ENCODE data around the gene NNAT. TPM values are rescaled to one million over a fixed set of nuclear protein-coding genes. Genes with fewer than 3 reads are reported as not detected.
"Not testable (repeated sequence)": the region's sequence is repeated elsewhere in the genome, so short reads cannot be mapped to it uniquely, and the experiment has no call there.

NNAT gene
- total and polyA plus RNA-seq, 2 donors (not counting 3 experiments of a cell fraction or from before 2014, with no cell fraction given), result 2.3 to 32.9 TPM

DNA sequence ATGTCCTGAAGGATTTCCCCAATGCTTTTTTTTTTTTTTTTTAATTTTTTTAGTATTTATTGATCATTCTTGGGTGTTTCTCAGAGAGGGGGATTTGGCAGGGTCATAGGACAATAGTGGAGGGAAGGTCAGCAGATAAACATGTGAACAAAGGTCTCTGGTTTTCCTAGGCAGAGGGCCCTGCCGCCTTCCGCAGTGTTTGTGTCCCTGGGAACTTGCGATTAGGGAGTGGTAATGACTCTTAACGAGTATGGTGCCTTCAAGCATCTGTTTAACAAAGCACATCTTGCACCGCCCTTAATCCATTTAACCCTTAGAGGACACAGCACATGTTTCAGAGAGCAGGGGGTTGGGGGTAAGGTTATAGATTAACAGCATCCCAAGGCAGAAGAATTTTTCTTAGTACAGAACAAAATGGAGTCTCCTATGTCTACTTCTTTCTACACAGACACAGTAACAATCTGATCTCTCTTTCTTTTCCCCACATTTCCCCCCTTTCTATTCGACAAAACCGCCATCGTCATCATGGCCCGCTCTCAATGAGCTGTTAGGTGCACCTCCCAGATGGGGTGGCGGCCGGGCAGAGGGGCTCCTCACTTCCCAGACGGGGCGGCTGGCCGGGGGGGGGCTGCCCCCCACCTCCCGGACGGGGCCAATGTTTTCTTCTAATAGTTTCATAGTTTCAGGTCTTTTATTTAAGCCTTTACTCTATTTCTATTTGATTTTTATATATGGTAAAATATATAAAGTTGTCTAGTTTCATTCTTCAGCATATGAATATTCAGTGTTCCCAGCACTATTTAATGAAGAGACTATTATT, 29.3 kb downstream of the NNAT start:
- H3K36me3 ChIP-seq (ENCODE audit: control insufficient read depth in 2 of 2, extremely low read depth in 1 of 2, insufficient read depth in 2 of 2, low read length in 2 of 2); H3K9ac ChIP-seq (replicated peaks; ENCODE audit: extremely low read depth, insufficient read depth, low read length); H3K27ac ChIP-seq (ENCODE audit: insufficient read depth, low read depth, low read length); H2AFZ ChIP-seq (ENCODE audit: low read depth, low read length); BruUV-seq (replicated peaks); H3K4me3 ChIP-seq (replicated peaks in 1 of 3; ENCODE audit: insufficient read depth in 1 of 3, low read depth in 1 of 3, low read length in 3 of 3); POLR2A ChIA-PET; FAIRE-seq; H3K79me2 ChIP-seq (ENCODE audit: control insufficient read depth, insufficient read depth, low read length); H4K20me1 ChIP-seq (replicated peaks; ENCODE audit: control insufficient read depth, extremely low read depth, insufficient read depth, low read length); DNase-seq (ENCODE audit: low read depth, low spot score); intact Hi-C loops (cut with micrococcal nuclease); H3K9me1 ChIP-seq (replicated peaks; ENCODE audit: control insufficient read depth, extremely low read depth, insufficient read depth, low read length); H3K4me1 ChIP-seq (ENCODE audit: control insufficient read depth, extremely low read depth, insufficient read depth, low read length); H3K4me2 ChIP-seq (ENCODE audit: insufficient read depth, low read length); dilution Hi-C loops (cut with MboI; ENCODE audit: extremely low pct_ligation_motif_present, low sequenced_read_pairs); H3K9me3 ChIP-seq (replicated peaks; ENCODE audit: control insufficient read depth, insufficient read depth, low read length): not testable (repeated sequence)
- peaks cover 5 to 13% of the 10 kb centered on the region in 2 experiments for H3K27me3 ChIP-seq (ENCODE audit: control insufficient read depth in 2 of 2, insufficient read depth in 2 of 2, low read length in 2 of 2)
- CTCF ChIA-PET, result interaction anchor here (0.6 to 0.7 kb wide), 4 partner anchors 14 to 562 kb away, joined by 3 to 4 read pairs (median 3); no protein-coding TSS in a partner anchor

DNA sequence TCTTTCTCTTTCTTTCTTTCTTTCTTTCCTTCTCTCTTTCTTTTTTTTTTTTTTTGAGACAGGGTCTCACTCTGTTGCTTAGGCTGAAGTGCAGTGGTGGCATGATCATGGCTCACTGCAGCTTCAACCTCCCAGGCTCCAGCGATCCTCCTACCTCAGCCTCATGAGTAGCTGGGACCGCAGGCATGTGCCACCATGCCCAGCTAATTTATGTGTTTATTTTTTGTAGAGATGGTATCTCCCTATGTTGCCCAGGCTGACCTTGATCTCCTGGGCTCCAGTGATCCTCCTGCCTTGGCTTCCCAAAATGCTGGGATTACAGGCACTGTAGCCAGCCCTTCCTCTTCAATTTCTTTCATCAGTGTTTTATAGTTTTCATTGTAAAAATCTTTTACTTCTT, 30.6 kb downstream of the NNAT start:
- POLR2A ChIA-PET, result interaction anchor here (0.7 kb wide), 1 partner anchor 652 kb away, joined by 4 read pairs; no protein-coding TSS in a partner anchor
- BruUV-seq (replicated peaks); DNase-seq (ENCODE audit: low read depth, low spot score); H3K4me1 ChIP-seq (ENCODE audit: control insufficient read depth, extremely low read depth, insufficient read depth, low read length); H3K9me1 ChIP-seq (replicated peaks; ENCODE audit: control insufficient read depth, extremely low read depth, insufficient read depth, low read length); H3K9ac ChIP-seq (replicated peaks; ENCODE audit: extremely low read depth, insufficient read depth, low read length); H4K20me1 ChIP-seq (replicated peaks; ENCODE audit: control insufficient read depth, extremely low read depth, insufficient read depth, low read length); CTCF ChIA-PET; intact Hi-C loops (cut with micrococcal nuclease); H3K9me3 ChIP-seq (replicated peaks; ENCODE audit: control insufficient read depth, insufficient read depth, low read length); H3K27ac ChIP-seq (ENCODE audit: insufficient read depth, low read depth, low read length); FAIRE-seq; H3K79me2 ChIP-seq (ENCODE audit: control insufficient read depth, insufficient read depth, low read length); H3K36me3 ChIP-seq (ENCODE audit: control insufficient read depth in 2 of 2, extremely low read depth in 1 of 2, insufficient read depth in 2 of 2, low read length in 2 of 2); H2AFZ ChIP-seq (ENCODE audit: low read depth, low read length); dilution Hi-C loops (cut with MboI; ENCODE audit: extremely low pct_ligation_motif_present, low sequenced_read_pairs); H3K4me2 ChIP-seq (ENCODE audit: insufficient read depth, low read length); H3K4me3 ChIP-seq (replicated peaks in 1 of 3; ENCODE audit: insufficient read depth in 1 of 3, low read depth in 1 of 3, low read length in 3 of 3): not testable (repeated sequence)
- peaks cover 2 to 13% of the 10 kb centered on the region in 2 experiments for H3K27me3 ChIP-seq (ENCODE audit: control insufficient read depth in 2 of 2, insufficient read depth in 2 of 2, low read length in 2 of 2)

All from endothelial cell of umbilical vein (primary cell).